ENCODE data around the gene ARVCF. TPM values are rescaled to one million over a fixed set of nuclear protein-coding genes. Genes with fewer than 3 reads are reported as not detected.
A peak's percentile ranks its signal among the peaks of the same experiment; 100 is the strongest.

Gene ARVCF
- total and polyA plus RNA-seq, 2 of the 8 experiments (the other 6 are each of a cell fraction or from before 2014, with no cell fraction given): 31.0 to 43.2 TPM

GRCh38 chr22:20014526-20015186, 2.0 kb downstream of the ARVCF start:
- ChIA-PET POLR2A (ENCODE audit: partially characterized antibody) (interaction anchor here (0.8 to 2.1 kb wide), 6 partner anchors 23 to 103 kb away, joined by 3 to 7 read pairs (median 4); no protein-coding TSS in a partner anchor), CTCF (ENCODE audit: partially characterized antibody) (interaction anchor here (0.6 to 10.7 kb wide), 19 partner anchors 10 to 284 kb away, joined by 3 to 369 read pairs (median 7); partner anchors contain the start of gene TANGO2)
- peaks cover 0 to 8% (median 3%) of the 10 kb centered on the region in 4 experiments; a peak in 4 of 7 replicates for H3K4me1 ChIP-seq (replicated peaks in 1 of 4; ENCODE audit: control insufficient read depth in 3 of 4, insufficient read depth in 4 of 4, low read length in 3 of 4)
- H2BK15ac ChIP-seq (ENCODE audit: low read length): no peak overlapping the region; the same call in 1 of the 2 replicates
- H3K18ac ChIP-seq (ENCODE audit: extremely low read depth, low read length): no peak overlapping the region
- no peak overlapping the region for H2BK12ac ChIP-seq (ENCODE audit: low read depth, low read length)
- no peaks in the 10 kb centered on the region for H3K36me3 ChIP-seq (ENCODE audit: control insufficient read depth in 2 of 4, insufficient read depth in 4 of 4, low read length in 3 of 4)
- no peak for DNase-seq (ENCODE audit: low read depth in 1 of 2, low spot score in 2 of 2)
- H2BK20ac ChIP-seq (ENCODE audit: low read length): no peak overlapping the region
- no peak overlapping the region for H2AK5ac ChIP-seq (ENCODE audit: low read depth, low read length)
- H3K9ac ChIP-seq (replicated peaks in 1 of 4; ENCODE audit: extremely low read depth in 1 of 4, low read depth in 3 of 4, low read length in 3 of 4): no peak overlapping the region
- H4K91ac ChIP-seq (replicated peaks; ENCODE audit: insufficient read length, low read length): no peak overlapping the region
- H2BK5ac ChIP-seq (ENCODE audit: low read depth, low read length): no peak overlapping the region
- H2BK120ac ChIP-seq (replicated peaks; ENCODE audit: low read depth, low read length): no peak overlapping the region
- peaks cover 3% of the 10 kb centered on the region; the same call in 1 of the 2 replicates for H3K79me1 ChIP-seq (ENCODE audit: low read depth, low read length)
- H3K4me3 ChIP-seq (ENCODE audit: extremely low read depth in 1 of 4, insufficient read depth in 2 of 4, low read depth in 3 of 4, low read length in 4 of 4): no peak overlapping the region
- no peaks in the 10 kb centered on the region for H3K79me2 ChIP-seq (ENCODE audit: control insufficient read depth in 1 of 2, insufficient read depth in 2 of 2, low read length in 2 of 2)
- H3K27ac ChIP-seq (ENCODE audit: low read depth, low read length): no peak overlapping the region
- no peak overlapping the region for H3K4me2 ChIP-seq (ENCODE audit: insufficient read depth in 1 of 2, low read depth in 2 of 2, low read length in 2 of 2)
- no peak overlapping the region for H4K5ac ChIP-seq (ENCODE audit: insufficient read length, low read depth, low read length)
- peaks cover 2 to 15% of the 10 kb centered on the region in 2 experiments for H4K20me1 ChIP-seq (replicated peaks in 1 of 2; ENCODE audit: control insufficient read depth in 1 of 2, insufficient read depth in 2 of 2, low read length in 2 of 2)
- no peak overlapping the region for H3K23ac ChIP-seq (ENCODE audit: insufficient read length)
- H3K9me3 ChIP-seq (ENCODE audit: insufficient read depth in 2 of 2, low read depth in 1 of 2, low read length in 1 of 2): no peaks in the 10 kb centered on the region
- H3K14ac ChIP-seq (ENCODE audit: insufficient read length): no peak overlapping the region
- TF ChIP-seq TAF1 (IDR thresholded peaks at IDR 0.05; ENCODE audit: low read depth, low read length) (no peak), JUND (IDR thresholded peaks at IDR 0.05; ENCODE audit: low read length) (no peak), ZNF274 (IDR thresholded peaks at IDR 0.05; ENCODE audit: borderline replicate concordance, extremely low read depth, low read length) (no peak), CTBP2 (IDR thresholded peaks at IDR 0.05; ENCODE audit: borderline replicate concordance, insufficient read depth, insufficient read length, low read length) (no peak), CTCF (IDR thresholded peaks at IDR 0.05; ENCODE audit: control extremely low read depth in 1 of 3, insufficient read depth in 1 of 3, low read depth in 1 of 3, low read length in 3 of 3) (peak in 1 of 3 experiments; percentile 3; a peak in 1 of 4 replicates)
- H3K4ac ChIP-seq (replicated peaks; ENCODE audit: insufficient read length, low read depth, low read length): no peak overlapping the region
- H3K56ac ChIP-seq (replicated peaks; ENCODE audit: insufficient read length, low read depth, low read length): no peak overlapping the region
- peaks cover 4% of the 10 kb centered on the region for H3K23me2 ChIP-seq (ENCODE audit: low read depth, low read length)
- H2AFZ ChIP-seq (ENCODE audit: low read length): no peak overlapping the region
- H4K8ac ChIP-seq (ENCODE audit: extremely low read depth, insufficient read depth, low read length): no peak overlapping the region; the same call in 1 of the 2 replicates
- peaks cover 17 to 40% (median 33%) of the 10 kb centered on the region in 4 experiments for H3K27me3 ChIP-seq (replicated peaks in 1 of 4; ENCODE audit: control insufficient read depth in 3 of 4, extremely low read depth in 1 of 4, insufficient read depth in 3 of 4, low read length in 3 of 4)
- 85% methylated on average over 5 of the region's 5 CpGs; no CpG with 5 or more reads in 1 of the 2 experiments for WGBS, 2 experiments (ENCODE audit: extremely low coverage in 1 of 2, insufficient coverage in 1 of 2, insufficient read length in 1 of 2, insufficient replicate concordance in 2 of 2, low coverage in 1 of 2, low lambda C conversion rate in 2 of 2, missing lambda C conversion rate in 1 of 2)
- FAIRE-seq: no peak
